GM19372 (cell line): ENCODE data around the gene CAP2.
"Not testable (repeated sequence)": the region's sequence is repeated elsewhere in the genome, so short reads cannot be mapped to it uniquely, and the experiment has no call there.

ENCODE experiments used
- ATAC-seq: cut with Tn5 transposase; IDR thresholded peaks from one replicate; pipeline ENCODE4 v1.9.1; 2021; ENCODE audit warnings: mild to moderate bottlenecking, low read depth, moderate library complexity; ENCODE audit not compliant: unreplicated experiment

Gene CAP2

GRCh38 chr6:17494919-17495318 is 101.5 kb downstream of the CAP2 start:
- ATAC-seq, result no peak

- ATAC-seq, result no peak
Measured at GRCh38 chr6:17497535-17498095, 104.2 kb downstream of the CAP2 start.

GRCh38 chr6:17501442-17501841 is 108.0 kb downstream of the CAP2 start:
- no peak for ATAC-seq

GRCh38 chr6:17501982-17502704 is 108.7 kb downstream of the CAP2 start:
- no peak for ATAC-seq

- ATAC-seq, result no peak
Measured at GRCh38 chr6:17503051-17503450, 109.7 kb downstream of the CAP2 start.

- ATAC-seq, result no peak
Measured at GRCh38 chr6:17504005-17504404, 110.6 kb downstream of the CAP2 start.

GRCh38 chr6:17505062-17505476 is 111.7 kb downstream of the CAP2 start:
- ATAC-seq, result no peak

GRCh38 chr6:17505767-17506280 is 112.4 kb downstream of the CAP2 start:
- no peak for ATAC-seq

GRCh38 chr6:17506531-17506930 is 113.1 kb downstream of the CAP2 start:
- ATAC-seq, result no peak

GRCh38 chr6:17506962-17507361 is 113.6 kb downstream of the CAP2 start:
- no peak for ATAC-seq

GRCh38 chr6:17511084-17511483 is 117.7 kb downstream of the CAP2 start:
- ATAC-seq, result no peak

- no peak for ATAC-seq
Measured at GRCh38 chr6:17511580-17511979, 118.2 kb downstream of the CAP2 start.

- no peak for ATAC-seq
Measured at GRCh38 chr6:17519120-17519519, 125.7 kb downstream of the CAP2 start.

GRCh38 chr6:17525637-17526036 is 132.2 kb downstream of the CAP2 start:
- ATAC-seq, result no peak

GRCh38 chr6:17527076-17527475 is 133.7 kb downstream of the CAP2 start:
- no peak for ATAC-seq

GRCh38 chr6:17530321-17530835 is 137.0 kb downstream of the CAP2 start:
- no peak for ATAC-seq

GRCh38 chr6:17536586-17536985 is 143.2 kb downstream of the CAP2 start:
- peak; percentile 53 for ATAC-seq

- no peak for ATAC-seq
Measured at GRCh38 chr6:17542243-17542642, 148.8 kb downstream of the CAP2 start.

GRCh38 chr6:17545681-17546080 is 152.3 kb downstream of the CAP2 start:
- ATAC-seq, result not testable (repeated sequence)

GRCh38 chr6:17551383-17551958 is 158.1 kb downstream of the CAP2 start:
- no peak for ATAC-seq

- ATAC-seq, result no peak
Measured at GRCh38 chr6:17552861-17553260, 159.5 kb downstream of the CAP2 start.

- no peak for ATAC-seq
Measured at GRCh38 chr6:17556014-17556413, 162.6 kb downstream of the CAP2 start.
